Caco-2 (cell line): ENCODE measurements around the gene CHIC2. TPM values are rescaled to one million over a fixed set of nuclear protein-coding genes. Genes with fewer than 3 reads are reported as not detected.

Source experiments
- BruUV-seq: library from RNA; stranded (reverse); fragments of 400-500 nt; replicated peaks from 2 replicates; lab custom pipeline; 2021; lab: Mats Ljungman, UMichigan
- CTCF ChIA-PET: fragments of 300-600 bp; sonication (Branson Sonifier 250); formaldehyde crosslinking; loops from one replicate; lab custom pipeline; 2022; ENCODE audit warnings: antibody characterized with exemption; lab: Charles Lee
- POLR2A ChIA-PET: fragments of 300-600 bp; sonication (Branson Sonifier 250); formaldehyde crosslinking; loops from one replicate; lab custom pipeline; 2022; ENCODE audit warnings: antibody characterized with exemption; lab: Charles Lee
- DNase-seq, 2 experiments: peaks; one replicate each; pipeline versions ENCODE4 v3.0.0 to v3.0.0-alpha.2; 2020 to 2022
- H3K27me3 ChIP-seq: replicated peaks from 2 replicates; pipeline ENCODE4 v1.6.0; 2011; ENCODE audit warnings: low read length; ENCODE audit not compliant: control insufficient read depth, insufficient read depth
- H3K36me3 ChIP-seq: 2 replicates; pipeline ENCODE4 v1.5.1; 2011; ENCODE audit warnings: low read length; ENCODE audit not compliant: control insufficient read depth, insufficient read depth
- H3K4me1 ChIP-seq: fragments of 250-450 bp; sonication (Bioruptor Pico); 2 replicates; pipeline ENCODE4 v1.5.1; 2020; ENCODE audit warnings: mild to moderate bottlenecking
- H3K4me3 ChIP-seq: 2 replicates; pipeline ENCODE4 v1.5.1; 2011; ENCODE audit warnings: low read depth, mild to moderate bottlenecking, control low read depth, low read length
- H3K9me3 ChIP-seq: fragments of 250-450 bp; sonication (Bioruptor Pico); 2 replicates; pipeline ENCODE4 v1.5.1; 2020; ENCODE audit warnings: mild to moderate bottlenecking, moderate library complexity
- H3K27ac Mint-ChIP-seq: one replicate; pipeline ENCODE4 v1.8.0; 2022; ENCODE audit warnings: mixed read lengths; ENCODE audit not compliant: unreplicated experiment
- H3K27me3 Mint-ChIP-seq: one replicate; pipeline ENCODE4 v1.8.0; 2022; ENCODE audit warnings: mixed read lengths; ENCODE audit not compliant: insufficient read depth, unreplicated experiment
- H3K36me3 Mint-ChIP-seq: one replicate; pipeline ENCODE4 v1.8.0; 2022; ENCODE audit warnings: mild to moderate bottlenecking, mixed read lengths; ENCODE audit not compliant: insufficient read depth, unreplicated experiment
- H3K4me1 Mint-ChIP-seq: one replicate; pipeline ENCODE4 v1.8.0; 2022; ENCODE audit warnings: low read depth, mixed read lengths; ENCODE audit not compliant: unreplicated experiment
- H3K4me3 Mint-ChIP-seq: one replicate; pipeline ENCODE4 v1.8.0; 2022; ENCODE audit warnings: mild to moderate bottlenecking, moderate library complexity, mixed read lengths; ENCODE audit not compliant: unreplicated experiment
- H3K9me3 Mint-ChIP-seq: one replicate; pipeline ENCODE4 v1.8.0; 2022; ENCODE audit warnings: mixed read lengths; ENCODE audit not compliant: unreplicated experiment
- CTCF ChIP-seq, 2 experiments: fragments of 200-600 bp in 1 of 2; IDR thresholded peaks; 1 replicate in 1 of 2; 2 replicates in 1 of 2; pipeline versions ENCODE4 v1.5.1 to v1.8.0; 2011 to 2022; ENCODE audit warnings: antibody characterized with exemption in 1 of 2, control low read depth in 1 of 2, inconsistent platforms in 1 of 2, low read depth in 1 of 2, low read length in 1 of 2, mild to moderate bottlenecking in 1 of 2, moderate library complexity in 1 of 2; ENCODE audit not compliant: insufficient read depth in 1 of 2, severe bottlenecking in 1 of 2, unreplicated experiment in 1 of 2
- intact Hi-C: fragments of 100-400 bp; cut with micrococcal nuclease; formaldehyde crosslinking; loops from one replicate; pipeline ENCODE4 v1.10.0; 2022; ENCODE audit not compliant: unreplicated experiment
- total RNA-seq: library from RNA; stranded (reverse); gene quantifications from 2 replicates; pipeline ENCODE4 v1.2.3, GENCODE V29; 2022

CHIC2 gene
- total RNA-seq, 1 experiment from 2014 or later = 30.0 TPM

- no peak overlapping the region for H3K4me3 Mint-ChIP-seq
- ChIA-PET CTCF (no interaction called here), POLR2A (no interaction called here)
- no peak for DNase-seq
- intact Hi-C loops = no loop called here
- Histone ChIP-seq H3K36me3 (no peaks in the 10 kb centered on the region), H3K4me3 (no peak overlapping the region), H3K27me3 (no peaks in the 10 kb centered on the region), H3K9me3 (no peaks in the 10 kb centered on the region), H3K4me1 (peaks cover 5% of the 10 kb centered on the region; the same call in 1 of the 2 replicates)
- BruUV-seq = no TSS peak
- H3K36me3 Mint-ChIP-seq = no peaks in the 10 kb centered on the region
- peaks cover 13% of the 10 kb centered on the region for H3K27me3 Mint-ChIP-seq
- no peaks in the 10 kb centered on the region for H3K4me1 Mint-ChIP-seq
- no peak overlapping the region for H3K27ac Mint-ChIP-seq
- TF ChIP-seq CTCF (IDR thresholded peaks at IDR 0.05; ENCODE audit: insufficient read depth in 1 of 2, low read depth in 1 of 2, low read length in 1 of 2, severe bottlenecking in 1 of 2, unreplicated experiment in 1 of 2) = no peak
- H3K9me3 Mint-ChIP-seq = no peaks in the 10 kb centered on the region
Measured at GRCh38 chr4:54103190-54103574, 38.8 kb upstream of the CHIC2 start.

GRCh38 chr4:54102531-54103106, 38.2 kb upstream of the CHIC2 start:
- Mint-ChIP-seq H3K4me1 (no peaks in the 10 kb centered on the region), H3K27ac (no peak overlapping the region), H3K27me3 (peaks cover 13% of the 10 kb centered on the region), H3K9me3 (no peaks in the 10 kb centered on the region), H3K36me3 (no peaks in the 10 kb centered on the region), H3K4me3 (no peak overlapping the region)
- TF ChIP-seq CTCF (IDR thresholded peaks at IDR 0.05; ENCODE audit: insufficient read depth in 1 of 2, low read depth in 1 of 2, low read length in 1 of 2, severe bottlenecking in 1 of 2, unreplicated experiment in 1 of 2) = no peak
- H3K9me3 ChIP-seq = no peaks in the 10 kb centered on the region
- no peaks in the 10 kb centered on the region for H3K36me3 ChIP-seq
- ChIA-PET POLR2A (no interaction called here), CTCF (no interaction called here)
- intact Hi-C loops = no loop called here
- no peak overlapping the region for H3K4me3 ChIP-seq
- H3K4me1 ChIP-seq = peaks cover 5% of the 10 kb centered on the region; the same call in 1 of the 2 replicates
- H3K27me3 ChIP-seq = no peaks in the 10 kb centered on the region
- DNase-seq = no peak
- no TSS peak for BruUV-seq

- H3K27me3 ChIP-seq = no peaks in the 10 kb centered on the region
- peaks cover 5% of the 10 kb centered on the region; the same call in 1 of the 2 replicates for H3K4me1 ChIP-seq
- H3K36me3 ChIP-seq = no peaks in the 10 kb centered on the region
- no peaks in the 10 kb centered on the region for H3K4me1 Mint-ChIP-seq
- no peaks in the 10 kb centered on the region for H3K36me3 Mint-ChIP-seq
- ChIA-PET POLR2A (no interaction called here), CTCF (no interaction called here)
- BruUV-seq = no TSS peak
- no peaks in the 10 kb centered on the region for H3K9me3 Mint-ChIP-seq
- H3K4me3 Mint-ChIP-seq = peak overlapping the region; percentile 78
- no peaks in the 10 kb centered on the region for H3K9me3 ChIP-seq
- intact Hi-C loops = loop anchor here (1.0 kb wide), 1 partner anchor 43 kb away; no protein-coding TSS in a partner anchor
- no peak for TF ChIP-seq CTCF (IDR thresholded peaks at IDR 0.05; ENCODE audit: insufficient read depth in 1 of 2, low read depth in 1 of 2, low read length in 1 of 2, severe bottlenecking in 1 of 2, unreplicated experiment in 1 of 2)
- no peak for DNase-seq
- H3K27me3 Mint-ChIP-seq = peaks cover 13% of the 10 kb centered on the region
- peak overlapping the region; percentile 36 for H3K4me3 ChIP-seq
- H3K27ac Mint-ChIP-seq = no peak overlapping the region
Measured at GRCh38 chr4:54101190-54102041, 37.0 kb upstream of the CHIC2 start.
